Mucosa of descending colon (tissue), 3 donors: ENCODE data around the gene JSRP1. TPM values are rescaled to one million over a fixed set of nuclear protein-coding genes. Genes with fewer than 3 reads are reported as not detected.

Experiments
- ATAC-seq: fragments of 200-7000 bp; cut with Tn5 transposase; one replicate; pipeline ENCODE4 v1.9.1; 2020; ENCODE audit warnings: mild to moderate bottlenecking, moderate library complexity
- DNase-seq, 3 donors: peaks; one replicate each; pipeline ENCODE4 v3.0.0-alpha.2; 2020
- H3K36me3 ChIP-seq: fragments of 200-600 bp; one replicate; pipeline ENCODE4 v1.8.0; 2021; ENCODE audit warnings: low read depth, mild to moderate bottlenecking
- H3K4me1 ChIP-seq: fragments of 200-600 bp; one replicate; pipeline ENCODE4 v1.8.0; 2021; ENCODE audit warnings: low read depth, mild to moderate bottlenecking
- H3K4me3 ChIP-seq: fragments of 200-600 bp; one replicate; pipeline ENCODE4 v1.8.0; 2021; ENCODE audit warnings: mild to moderate bottlenecking
- H3K9me3 ChIP-seq: fragments of 200-600 bp; one replicate; pipeline ENCODE4 v1.8.0; 2021; ENCODE audit warnings: mild to moderate bottlenecking
- CTCF ChIP-seq: fragments of 200-600 bp; IDR thresholded peaks from one replicate; pipeline ENCODE4 v1.8.0; 2022; ENCODE audit warnings: antibody characterized with exemption, mild to moderate bottlenecking
- intact Hi-C, 2 donors: fragments of 100-400 bp; cut with DNase I in 1 of 2; cut with micrococcal nuclease in 1 of 2; formaldehyde crosslinking; loops; one replicate each; pipeline versions ENCODE4 v1.11.0 to v1.11.1; 2022; cut with DNase I, micrococcal nuclease
- total RNA-seq, 3 donors: library from RNA; stranded (reverse); fragmentation: NEBNext Ultra II Directional in 2 of 3; extraction: Animal tissue kit (Norgen Biotek cat#: 25700) in 2 of 3; gene quantifications; one replicate each; pipeline versions ENCODE4 v1.2.1 to v1.2.4, GENCODE V29; 2021 to 2023
- donor health status: DM: no; HTN: no; CAD: no; lungs with moderate emphysema.
- donor health status: DM: no; HTN: no; CAD: no.
- donor health status: DM: no; HTN: yes; CAD: no.

The JSRP1 gene
- total RNA-seq, 3 donors from 2014 or later: 0.38 to 2.4 (median 0.87) TPM

DNA sequence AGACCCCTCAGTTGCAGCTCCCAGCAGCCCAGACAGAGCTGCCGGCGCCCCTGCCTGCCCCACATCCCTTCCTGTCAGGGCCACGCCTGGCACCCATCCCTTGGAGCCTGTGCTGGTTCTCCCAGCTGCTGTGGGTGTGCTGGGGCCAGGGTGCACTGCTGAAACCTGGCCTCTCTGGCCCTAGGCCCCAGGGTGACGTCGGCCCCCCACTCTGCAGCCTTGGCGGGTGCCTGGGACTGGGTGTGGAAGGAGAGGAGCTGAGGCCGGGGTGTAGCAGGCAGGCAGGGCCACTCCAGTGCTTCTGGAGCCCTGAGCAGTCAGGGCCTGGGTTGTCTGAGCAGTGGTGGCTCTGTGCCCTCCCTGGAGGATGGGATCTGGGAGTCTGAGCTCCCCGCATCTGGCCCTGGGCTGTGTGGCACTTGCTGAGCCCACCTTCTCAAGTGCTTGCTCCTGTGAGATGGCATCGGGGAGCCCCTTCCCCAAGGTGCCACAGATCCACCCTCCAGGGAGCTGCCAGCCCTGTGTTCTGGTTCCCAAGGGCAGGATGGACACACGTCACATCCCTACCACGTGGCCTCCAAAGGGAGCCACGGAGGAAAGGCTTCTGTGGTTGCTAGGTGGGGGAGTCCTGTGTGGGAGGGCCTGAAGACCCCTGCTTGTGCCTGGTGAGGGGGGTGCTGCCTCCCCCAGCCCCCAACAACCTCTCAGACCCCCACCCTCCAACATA is 25.2 kb downstream of the JSRP1 start:
- Histone ChIP-seq H3K36me3 (peaks cover 8% of the 10 kb centered on the region), H3K9me3 (no peaks in the 10 kb centered on the region), H3K4me3 (no peak overlapping the region), H3K4me1 (peaks cover 14% of the 10 kb centered on the region)
- no peak for TF ChIP-seq CTCF
- ATAC-seq (no peak), DNase-seq (no peak)
- intact Hi-C loops: loop anchor here in 1 of 2 donors (10.0 kb wide), 1 partner anchor 94 kb away; the partner anchor contains the start of genes LSM7 and SPPL2B

DNA sequence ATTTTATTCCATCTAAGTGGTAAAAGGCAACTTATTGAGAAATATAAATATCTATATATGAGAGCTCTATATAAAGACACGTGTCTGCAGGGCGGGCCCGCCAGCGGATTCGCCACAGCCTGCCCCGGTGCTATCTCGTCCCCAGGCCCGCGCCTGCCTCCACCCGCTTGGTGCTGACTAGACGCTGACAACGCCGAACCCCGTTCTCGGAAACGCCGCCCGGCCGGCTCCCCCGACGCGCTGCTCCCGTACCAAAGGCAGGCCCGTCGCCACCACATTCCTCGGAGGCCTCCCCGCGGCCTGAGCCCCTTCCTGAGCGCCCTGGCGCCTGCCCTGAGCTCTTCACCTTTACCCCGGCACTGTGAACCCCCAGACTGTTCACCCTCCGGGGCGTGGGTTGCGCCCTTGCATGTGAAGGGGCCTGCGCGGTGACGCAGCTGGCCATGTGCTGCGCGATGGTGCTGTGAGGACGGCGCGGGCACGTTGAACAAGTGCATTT is 26.1 kb downstream of the JSRP1 start:
- no peaks in the 10 kb centered on the region for H3K9me3 ChIP-seq
- peaks cover 8% of the 10 kb centered on the region for H3K36me3 ChIP-seq
- peaks cover 11% of the 10 kb centered on the region for H3K4me1 ChIP-seq
- TF ChIP-seq CTCF: no peak
- DNase-seq (no peak), ATAC-seq (no peak)
- H3K4me3 ChIP-seq: no peak overlapping the region
- intact Hi-C loops: loop anchor here in 1 of 2 donors (10.0 kb wide), 1 partner anchor 95 kb away; the partner anchor contains the start of genes LSM7 and SPPL2B

DNA sequence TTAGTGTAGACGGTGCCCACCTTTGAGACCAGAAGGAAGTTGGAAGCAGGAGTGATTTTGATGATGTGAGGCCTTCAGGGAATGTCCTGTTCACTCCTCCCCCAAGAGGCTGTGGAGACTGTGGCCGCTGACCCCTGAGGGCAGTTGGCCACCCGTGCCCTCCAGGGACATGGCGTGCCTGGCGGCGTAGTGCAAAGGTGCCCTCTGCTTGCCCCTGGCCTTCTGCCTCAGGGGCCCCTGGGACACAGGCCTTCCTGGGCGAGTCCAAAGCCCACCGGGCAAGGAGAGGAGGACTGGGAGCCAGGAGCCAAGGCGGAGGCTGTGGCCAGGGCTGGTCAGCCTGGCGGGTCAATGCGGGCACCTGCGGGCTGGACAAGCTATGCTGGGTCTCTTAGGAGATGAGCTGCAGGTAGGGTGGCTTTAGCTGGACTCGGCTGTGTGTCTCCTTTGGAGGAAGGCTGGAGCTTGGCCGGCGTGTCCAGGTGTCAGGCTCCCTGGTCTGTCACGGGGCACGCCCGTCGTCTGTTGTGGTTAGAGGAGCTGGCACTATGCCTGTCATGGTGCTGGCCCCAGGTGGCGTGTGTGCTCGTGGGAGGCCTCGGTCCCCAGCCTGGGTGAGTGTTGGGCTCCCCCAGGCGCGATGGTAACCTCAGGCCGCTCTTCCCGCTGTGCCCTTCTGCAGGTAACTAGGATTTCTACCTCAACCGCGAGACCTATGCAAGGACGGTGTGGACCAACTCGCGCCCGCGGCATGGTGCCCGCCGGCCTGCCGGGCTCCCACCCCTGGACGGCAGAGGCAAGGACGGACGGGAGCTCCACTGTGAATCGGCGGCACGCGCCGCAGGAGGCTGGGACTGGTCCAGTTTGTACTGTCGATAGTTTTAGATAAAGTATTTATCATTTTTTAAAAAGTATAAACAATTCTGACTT is 26.8 kb downstream of the JSRP1 start:
- no peak for DNase-seq
- peak; percentile 1 for ATAC-seq
- intact Hi-C loops: loop anchor here in 1 of 2 donors (10.0 kb wide), 1 partner anchor 95 kb away; the partner anchor contains the start of genes LSM7 and SPPL2B
- Histone ChIP-seq H3K9me3 (no peaks in the 10 kb centered on the region), H3K36me3 (peaks cover 8% of the 10 kb centered on the region), H3K4me3 (no peak overlapping the region), H3K4me1 (peaks cover 4% of the 10 kb centered on the region)
- TF ChIP-seq CTCF: no peak

DNA sequence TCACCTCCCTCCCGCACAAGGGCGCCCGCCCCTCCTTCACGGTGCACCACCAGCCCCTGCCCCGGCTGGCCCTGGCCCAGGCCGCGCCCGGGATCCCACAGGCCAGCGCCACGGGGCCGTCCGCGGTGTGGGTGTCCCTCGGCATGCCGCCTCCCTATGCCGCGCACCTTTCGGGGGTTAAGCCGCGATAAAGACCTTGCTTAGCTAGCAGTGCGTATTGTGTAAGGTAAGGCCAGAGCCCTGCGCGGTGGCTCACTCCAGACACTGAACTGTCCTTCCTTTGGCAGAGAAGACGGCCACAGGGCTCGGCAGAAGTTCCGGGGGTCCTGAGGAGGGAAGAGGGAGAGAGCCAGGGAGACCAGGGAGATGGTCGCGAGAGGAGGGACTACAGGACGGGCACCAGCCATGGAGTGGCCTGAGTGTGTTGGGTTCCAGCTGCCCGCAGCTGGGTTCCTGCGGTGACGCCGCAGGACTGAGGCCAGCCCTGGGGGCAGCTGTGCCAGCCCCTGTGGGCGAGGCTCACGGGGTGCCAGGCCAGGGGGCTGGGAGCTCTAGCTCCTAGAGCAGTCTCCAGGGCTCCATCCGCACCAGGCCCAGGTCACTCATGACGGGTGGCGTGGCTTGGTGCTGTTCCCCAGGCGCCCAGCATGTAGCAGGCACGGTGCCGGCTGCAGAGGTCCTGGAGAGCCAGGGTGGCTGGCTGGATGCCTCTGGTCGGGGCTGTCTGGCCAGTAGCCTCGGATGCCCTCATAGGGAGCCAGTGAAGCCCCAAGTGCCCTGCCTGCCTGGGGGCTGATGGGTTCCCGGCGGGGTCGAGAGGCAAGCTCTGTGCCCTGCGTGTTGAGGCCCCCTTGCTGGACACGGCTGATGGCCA is 27.8 kb downstream of the JSRP1 start:
- intact Hi-C loops: no loop called here

More for the DNA sequence above, 27.8 kb downstream of the JSRP1 start:
- Histone ChIP-seq H3K4me3 (no peak overlapping the region), H3K9me3 (no peaks in the 10 kb centered on the region), H3K36me3 (peaks cover 8% of the 10 kb centered on the region), H3K4me1 (no peaks in the 10 kb centered on the region)
- TF ChIP-seq CTCF: no peak
- no peak for DNase-seq
- ATAC-seq: no peak
